NCI-H2171 treated with DMSO at 0.1 percent for 48 hours (cell line): ENCODE data around the gene KRT81.
A peak's percentile ranks its signal among the peaks of the same experiment; 100 is the strongest.
"Not testable (repeated sequence)": the region's sequence is repeated elsewhere in the genome, so short reads cannot be mapped to it uniquely, and the experiment has no call there.

Source experiments
- DNase-seq: peaks from one replicate; lab custom pipeline; 2025; lab: John Stamatoyannopoulos, UW

KRT81 gene

GRCh38 chr12:52274521-52275120, 16.7 kb downstream of the KRT81 start, which contains the start of gene KRT86:
Gene KRT86, plus strand, starts transcription at chr12:52274645. Its CDS starts 27,272 bp downstream, at chr12:52301917.
- DNase-seq = no peak

- DNase-seq = no peak
Observed at GRCh38 chr12:52271158-52271557, 20.2 kb downstream of the KRT81 start.

GRCh38 chr12:52270541-52271070, 20.7 kb downstream of the KRT81 start:
- no peak for DNase-seq

GRCh38 chr12:52268212-52268611, 23.1 kb downstream of the KRT81 start:
- no peak for DNase-seq

- DNase-seq = no peak
Observed at GRCh38 chr12:52267699-52268098, 23.6 kb downstream of the KRT81 start.

GRCh38 chr12:52267266-52267665, 24.1 kb downstream of the KRT81 start:
- no peak for DNase-seq

- no peak for DNase-seq
Observed at GRCh38 chr12:52266514-52266913, 24.8 kb downstream of the KRT81 start.

- peak; percentile 20 for DNase-seq
Observed at GRCh38 chr12:52264435-52264825, 26.9 kb downstream of the KRT81 start.

GRCh38 chr12:52263761-52264434, 27.4 kb downstream of the KRT81 start:
- DNase-seq = no peak

GRCh38 chr12:52262286-52262685, 29.0 kb downstream of the KRT81 start:
- no peak for DNase-seq

GRCh38 chr12:52261208-52261484, 30.2 kb downstream of the KRT81 start:
- DNase-seq = no peak

GRCh38 chr12:52260361-52261207, 30.8 kb downstream of the KRT81 start:
- DNase-seq = peak; percentile 54

- DNase-seq = no peak
Observed at GRCh38 chr12:52259657-52260243, 31.6 kb downstream of the KRT81 start.

GRCh38 chr12:52258335-52258901, 32.9 kb downstream of the KRT81 start:
- DNase-seq = no peak

- DNase-seq = not testable (repeated sequence)
Observed at GRCh38 chr12:52257922-52258321, 33.4 kb downstream of the KRT81 start.

- DNase-seq = no peak
Observed at GRCh38 chr12:52257074-52257551, 34.2 kb downstream of the KRT81 start.

- no peak for DNase-seq
Observed at GRCh38 chr12:52256584-52256935, 34.8 kb downstream of the KRT81 start.

- DNase-seq = no peak
Observed at GRCh38 chr12:52255926-52256583, 35.3 kb downstream of the KRT81 start.

GRCh38 chr12:52254965-52255751, 36.2 kb downstream of the KRT81 start:
- DNase-seq = no peak

- no peak for DNase-seq
Observed at GRCh38 chr12:52254180-52254964, 37.0 kb downstream of the KRT81 start.
